ENCODE results near the gene UBE2QL1.
"Not testable (repeated sequence)": the region's sequence is repeated elsewhere in the genome, so short reads cannot be mapped to it uniquely, and the experiment has no call there.

UBE2QL1 gene

DNA sequence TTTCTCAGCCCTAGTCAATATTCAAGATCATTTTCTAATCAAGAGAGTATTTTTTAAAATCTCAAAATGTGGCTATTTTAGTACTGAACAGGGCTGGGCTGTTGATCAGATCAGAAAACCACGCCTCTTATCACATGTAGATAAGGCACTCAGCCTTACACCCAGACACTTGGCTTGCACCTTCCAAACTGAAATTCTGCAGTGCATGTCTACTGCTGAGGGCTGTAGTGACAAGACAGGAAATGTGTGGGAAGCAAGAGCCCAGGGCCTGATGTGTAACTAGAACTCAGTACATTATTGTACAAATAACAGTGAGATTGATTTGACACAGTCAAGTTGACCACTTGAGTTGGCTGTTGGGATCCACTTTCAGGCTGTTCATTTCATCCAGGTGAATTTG is 48.6 kb downstream of the UBE2QL1 start:
- DNase-seq (ENCODE audit: low spot score), result no peak

GRCh38 chr5:6498968-6499367 is 50.3 kb downstream of the UBE2QL1 start:
- DNase-seq (ENCODE audit: low spot score), result no peak

GRCh38 chr5:6501701-6502100 is 53.0 kb downstream of the UBE2QL1 start:
- no peak for DNase-seq (ENCODE audit: low spot score)

DNA sequence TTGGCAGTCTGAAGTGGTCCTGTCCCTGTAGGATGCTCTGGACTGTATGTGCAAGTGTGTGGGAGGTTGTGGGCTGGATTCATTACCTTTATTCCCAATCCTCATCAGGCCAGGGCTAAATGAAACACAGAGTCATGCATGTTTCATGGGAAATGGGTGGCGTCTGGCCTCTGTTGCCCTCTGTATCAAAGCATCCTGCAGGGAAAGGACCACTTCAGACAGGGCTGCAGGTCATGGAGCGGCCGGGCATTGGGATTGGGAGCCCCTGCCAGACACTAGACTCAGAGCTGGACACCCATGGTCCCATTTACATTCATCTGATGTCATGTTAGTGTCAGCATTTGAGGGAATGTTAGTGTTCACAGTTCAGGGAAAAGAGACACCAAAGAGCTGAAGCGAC is 53.8 kb downstream of the UBE2QL1 start:
- no peak for DNase-seq (ENCODE audit: low spot score)

GRCh38 chr5:6503342-6503741 is 54.7 kb downstream of the UBE2QL1 start:
- no peak for DNase-seq (ENCODE audit: low spot score)

DNA sequence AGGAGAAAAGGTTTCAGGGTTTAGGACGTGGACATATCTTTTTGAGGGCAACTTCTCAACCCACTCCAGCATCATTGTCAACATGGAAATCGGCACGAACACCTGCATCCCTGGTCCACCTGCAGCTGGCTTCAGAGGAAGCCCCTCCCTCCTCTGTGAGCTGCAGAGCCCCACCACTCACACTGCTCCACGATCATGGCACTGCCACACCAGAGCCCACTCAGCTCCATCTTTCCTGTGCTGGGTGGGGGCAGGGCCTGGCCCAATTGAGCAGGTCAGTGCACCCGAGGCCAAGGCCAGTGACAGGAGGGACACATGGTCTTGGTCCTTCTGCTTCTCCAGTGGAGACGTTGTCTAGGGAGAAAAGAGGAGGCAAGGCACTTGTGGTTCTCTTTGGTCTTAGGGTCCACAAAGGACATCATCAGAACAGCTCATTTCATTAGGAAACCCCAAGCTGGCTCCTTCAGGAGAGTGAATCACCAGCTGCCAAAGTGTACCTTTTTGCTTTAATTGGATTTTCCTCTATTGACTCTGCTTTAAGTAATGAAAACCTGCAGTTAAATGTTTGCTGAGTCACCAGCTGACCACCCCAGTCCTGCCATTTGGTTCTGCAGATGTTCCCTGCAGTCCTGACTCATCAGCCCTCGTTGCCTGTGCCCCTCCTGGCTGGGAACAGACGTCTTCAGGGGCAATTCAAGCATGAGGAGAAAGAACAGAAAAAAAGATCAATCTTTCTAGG is 56.2 kb downstream of the UBE2QL1 start:
- no peak for DNase-seq (ENCODE audit: low spot score)

- DNase-seq (ENCODE audit: low spot score), result no peak
These were observed 56.7 kb downstream of the UBE2QL1 start for GRCh38 chr5:6505416-6505755.

DNA sequence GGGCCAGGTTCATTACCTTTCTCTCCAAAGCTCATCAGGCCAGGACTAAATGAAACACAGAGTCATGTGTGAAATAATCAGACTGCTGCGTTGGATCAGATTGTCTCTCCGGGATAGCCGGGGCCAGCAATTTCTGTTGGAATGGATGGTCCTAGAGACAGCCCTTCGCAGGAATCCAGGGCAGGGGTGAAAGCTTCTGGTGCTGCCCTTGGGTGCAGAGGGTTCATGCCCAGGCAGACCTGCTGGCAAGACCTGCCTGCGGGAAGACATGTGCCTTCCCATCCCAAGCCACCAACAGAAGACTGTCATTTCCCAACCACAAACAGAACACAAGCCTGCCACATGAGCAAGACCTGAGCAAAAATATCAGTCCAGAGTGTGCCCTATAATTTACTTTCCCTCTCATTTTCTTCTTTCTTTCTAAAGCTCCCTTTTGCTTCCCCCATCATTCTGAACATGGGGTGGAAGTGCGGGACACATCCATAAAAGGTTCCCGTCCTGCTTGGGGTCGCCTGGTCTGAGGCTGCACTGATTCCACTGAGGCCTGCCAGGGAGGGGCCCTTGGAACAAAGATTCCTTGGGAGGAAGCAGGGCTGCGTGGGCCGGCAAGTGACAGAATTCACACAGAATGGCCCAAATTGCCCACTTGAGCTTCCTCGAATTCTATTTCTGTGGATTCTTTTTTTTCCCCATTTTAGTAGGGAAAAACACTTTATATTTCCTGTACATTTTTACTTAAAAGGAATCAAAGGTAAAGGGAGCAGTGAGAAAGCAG is 57.3 kb downstream of the UBE2QL1 start:
- no peak for DNase-seq (ENCODE audit: low spot score)

DNA sequence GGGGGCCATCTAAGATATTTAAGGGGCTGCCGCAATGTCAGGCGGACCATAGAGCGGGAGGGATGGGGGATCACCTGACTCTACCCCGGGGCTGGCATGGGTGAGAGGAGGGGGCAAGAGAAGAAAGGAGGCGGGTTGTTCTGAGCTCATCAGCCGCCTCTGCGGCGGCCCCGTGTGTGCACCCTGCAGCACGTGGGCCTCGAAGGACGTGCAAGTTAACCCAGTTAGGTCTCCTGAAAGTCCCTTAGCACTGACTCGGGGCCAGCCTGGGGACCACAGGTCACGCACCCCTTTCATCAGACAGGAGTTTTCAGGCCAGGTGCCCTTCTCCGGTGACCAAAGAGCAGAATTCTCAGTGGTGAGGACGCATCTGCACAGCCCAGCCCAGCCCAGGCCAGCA is 58.0 kb downstream of the UBE2QL1 start:
- DNase-seq (ENCODE audit: low spot score), result no peak

DNA sequence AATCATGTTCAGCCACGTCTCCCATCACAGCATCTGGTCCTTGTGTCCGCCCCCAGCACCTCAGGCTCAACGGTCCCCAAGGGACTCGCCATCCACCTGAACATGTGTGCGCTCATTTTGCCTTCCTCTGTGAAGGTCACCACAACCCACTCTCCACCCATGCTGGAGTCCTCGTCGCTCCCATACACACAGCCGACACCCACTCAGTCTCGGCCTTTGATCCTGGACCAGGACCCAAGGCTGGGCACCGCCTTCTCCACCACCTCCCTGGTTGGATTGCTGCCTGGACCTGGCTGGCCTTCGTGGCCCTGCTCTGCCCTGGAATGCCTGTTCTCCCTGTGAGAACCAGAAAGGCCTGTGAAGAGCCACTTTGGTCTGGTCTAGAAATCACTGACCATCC is 60.3 kb downstream of the UBE2QL1 start:
- DNase-seq (ENCODE audit: low spot score), result no peak

GRCh38 chr5:6510132-6510531 is 61.5 kb downstream of the UBE2QL1 start:
- no peak for DNase-seq (ENCODE audit: low spot score)

GRCh38 chr5:6510973-6511372 is 62.3 kb downstream of the UBE2QL1 start:
- no peak for DNase-seq (ENCODE audit: low spot score)

DNA sequence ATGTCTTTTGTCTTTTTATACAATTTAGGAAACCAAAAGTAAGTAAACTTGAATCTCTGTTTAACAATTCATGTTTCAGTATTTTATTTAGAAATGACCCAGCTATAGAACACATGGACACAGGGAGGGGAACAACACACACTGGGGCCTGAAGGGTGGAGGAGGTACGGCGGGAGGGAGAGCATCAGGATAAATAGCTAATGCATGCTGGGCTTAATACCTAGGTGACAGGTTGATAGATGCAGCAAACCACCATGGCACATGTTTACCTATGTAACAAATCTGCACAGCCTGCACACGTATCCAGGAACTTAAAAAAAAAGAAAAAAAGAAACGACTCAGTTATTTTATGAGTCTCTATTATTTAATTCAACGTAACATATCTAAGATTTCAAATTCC is 67.2 kb downstream of the UBE2QL1 start:
- DNase-seq (ENCODE audit: low spot score), result not testable (repeated sequence)

GRCh38 chr5:6516823-6517222 is 68.2 kb downstream of the UBE2QL1 start:
- DNase-seq (ENCODE audit: low spot score), result no peak

- no peak for DNase-seq (ENCODE audit: low spot score)
These were observed 68.9 kb downstream of the UBE2QL1 start for GRCh38 chr5:6517510-6517909.

- DNase-seq (ENCODE audit: low spot score), result no peak
These were observed 69.8 kb downstream of the UBE2QL1 start for GRCh38 chr5:6518298-6519057.

GRCh38 chr5:6520201-6520600 is 71.5 kb downstream of the UBE2QL1 start:
- no peak for DNase-seq (ENCODE audit: low spot score)

GRCh38 chr5:6522331-6522730 is 73.7 kb downstream of the UBE2QL1 start:
- no peak for DNase-seq (ENCODE audit: low spot score)

- DNase-seq (ENCODE audit: low spot score), result no peak
These were observed 74.3 kb downstream of the UBE2QL1 start for GRCh38 chr5:6522923-6523322.

- no peak for DNase-seq (ENCODE audit: low spot score)
These were observed 76.8 kb downstream of the UBE2QL1 start for GRCh38 chr5:6525422-6525821.

DNA sequence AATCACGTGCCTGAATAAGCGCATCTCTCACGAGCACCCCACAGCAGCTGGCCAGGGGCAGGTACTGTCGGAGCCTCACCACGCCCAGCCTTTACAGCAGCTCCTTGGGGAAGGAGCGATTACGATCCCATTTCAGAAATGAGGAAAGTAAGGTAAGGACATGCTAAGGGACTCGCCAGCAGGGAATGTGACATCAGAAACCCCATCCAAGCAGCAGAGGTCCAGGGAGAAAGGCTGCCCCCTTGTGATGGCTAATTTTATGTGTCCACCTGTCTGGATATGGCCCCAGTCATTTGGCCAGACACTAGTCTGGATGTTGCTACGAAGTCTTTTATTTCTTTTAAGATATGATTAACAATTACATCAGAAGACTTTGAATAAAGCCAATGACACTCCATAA is 77.3 kb downstream of the UBE2QL1 start:
- no peak for DNase-seq (ENCODE audit: low spot score)

GRCh38 chr5:6527749-6528455 is 79.2 kb downstream of the UBE2QL1 start:
- no peak for DNase-seq (ENCODE audit: low spot score)
